ENCODE measurements around the gene SLC27A1.

- TF ChIP-seq CTCF (IDR thresholded peaks at IDR 0.05) (no peak), POLR2A (IDR thresholded peaks at IDR 0.05) (no peak)
Observed at GRCh38 chr19:17490411-17490810, 20.1 kb downstream of the SLC27A1 start.
